Prostate gland (tissue), 2 donors: Measurements from ENCODE around the gene ZFP91.
A peak's percentile ranks its signal among the peaks of the same experiment; 100 is the strongest.

Experiments
- CTCF ChIP-seq, 4 experiments: fragments of 200-600 bp in 2 of 4; fragments of 450-650 bp in 2 of 4; sonication (generic) in 2 of 4; IDR thresholded peaks; 1 replicate in 3 of 4; 2 replicates in 1 of 4; pipeline ENCODE4 v1.5.1; 2016 to 2019; ENCODE audit warnings: antibody characterized with exemption in 4 of 4, mild to moderate bottlenecking in 2 of 4, moderate library complexity in 2 of 4
- POLR2A ChIP-seq: fragments of 450-650 bp; IDR thresholded peaks from one replicate; pipeline ENCODE4 v1.6.1; 2016; ENCODE audit warnings: antibody characterized with exemption, mild to moderate bottlenecking
- POLR2AphosphoS5 ChIP-seq: sonication (generic); formaldehyde crosslinking; IDR thresholded peaks from one replicate; pipeline ENCODE4 v1.6.1; 2017; ENCODE audit warnings: antibody characterized with exemption

- TF ChIP-seq CTCF (IDR thresholded peaks at IDR 0.05) (peak in 2 of 4 experiments; percentile 15 to 26), POLR2A (no peak), POLR2AphosphoS5 (no peak)
Observed at GRCh38 chr11:58629857-58630256, 51.0 kb downstream of the ZFP91 start.
